Right lobe of liver (tissue), 4 donors: ENCODE data around the gene UGT1A8.

Source experiments
- CTCF ChIP-seq, 4 donors: fragments of 200-600 bp in 3 of 4; fragments of 450-650 bp in 1 of 4; IDR thresholded peaks; one replicate each; pipeline versions ENCODE4 v1.5.1 to v1.8.0; 2016 to 2022; ENCODE audit warnings: antibody characterized with exemption in 4 of 4, mild to moderate bottlenecking in 2 of 4
- POLR2A ChIP-seq: fragments of 450-650 bp; IDR thresholded peaks from one replicate; pipeline ENCODE4 v1.6.1; 2017; ENCODE audit warnings: antibody characterized with exemption, mild to moderate bottlenecking
- donor health status: DM: no; HTN: no; CAD: no.
- donor health status: DM: no; HTN: no; CAD: no.
- donor health status: DM: no; HTN: yes; CAD: no.

- TF ChIP-seq CTCF (IDR thresholded peaks at IDR 0.05) = no peak
- TF ChIP-seq POLR2A = no peak
Observed at GRCh38 chr2:233821196-233821595, 203.8 kb downstream of the UGT1A8 start.
